ENCODE measurements around the gene CTSL. TPM values are rescaled to one million over a fixed set of nuclear protein-coding genes. Genes with fewer than 3 reads are reported as not detected.

CTSL gene
- total and polyA plus RNA-seq, 2 of the 13 experiments (the other 11 are each of a cell fraction or from before 2014, with no cell fraction given): 78.1 to 113 TPM

GRCh38 chr9:87725900-87726709 is at the start of gene CTSL (continued):
- peak; percentile 83; the same call in 1 of the 2 replicates for TF ChIP-seq ZNF564 (CRISPR knock-in tag; IDR thresholded peaks at IDR 0.05)
- 0 out of 2 replicates have a peak, but pooled peaks have one; percentile 23 for TF ChIP-seq ZNF260 (CRISPR knock-in tag; IDR thresholded peaks at IDR 0.05; ENCODE audit: borderline replicate concordance, low read depth)
- TF ChIP-seq KDM4B (CRISPR knock-in tag; IDR thresholded peaks at IDR 0.05): no peak
- TF ChIP-seq RFX3 (CRISPR knock-in tag; IDR thresholded peaks at IDR 0.05): no peak
- TF ChIP-seq REL (CRISPR knock-in tag; conservative IDR thresholded peaks at IDR 0.05): 0 out of 2 replicates have a peak, but pooled peaks have one; percentile 37
- TF ChIP-seq ZNF703 (CRISPR knock-in tag; IDR thresholded peaks at IDR 0.05; ENCODE audit: borderline replicate concordance): peak; percentile 45; the same call in 1 of the 2 replicates
- TF ChIP-seq JUN (CRISPR knock-in tag; IDR thresholded peaks at IDR 0.05): no peak
- TF ChIP-seq ZNF343 (CRISPR knock-in tag; IDR thresholded peaks at IDR 0.05): peak; percentile 96
- no peak; the same call in 1 of the 2 replicates for TF ChIP-seq ZBTB38 (CRISPR knock-in tag; IDR thresholded peaks at IDR 0.05)
- TF ChIP-seq TBX2 (CRISPR knock-in tag; IDR thresholded peaks at IDR 0.05; ENCODE audit: borderline replicate concordance): peak; percentile 86; the same call in 1 of the 2 replicates
- TF ChIP-seq XRCC5 (optimal IDR thresholded peaks at IDR 0.05; ENCODE audit: low read length): peak; percentile 63
- TF ChIP-seq ZNF691 (CRISPR knock-in tag; IDR thresholded peaks at IDR 0.05; ENCODE audit: borderline replicate concordance, low read depth): peak; percentile 73; the same call in 1 of the 2 replicates
- TF ChIP-seq CERS6 (CRISPR knock-in tag; IDR thresholded peaks at IDR 0.05): no peak
- no peak for TF ChIP-seq SYNCRIP (IDR thresholded peaks at IDR 0.05; ENCODE audit: insufficient read depth, low read depth, low read length)
- TF ChIP-seq REST (IDR thresholded peaks at IDR 0.05; ENCODE audit: borderline replicate concordance in 1 of 2, low read depth in 1 of 2, low read length in 2 of 2): no peak
- TF ChIP-seq FOXK1 (CRISPR knock-in tag; IDR thresholded peaks at IDR 0.05; ENCODE audit: borderline replicate concordance, low read depth): no peak
- TF ChIP-seq GMEB2 (CRISPR knock-in tag; IDR thresholded peaks at IDR 0.05; ENCODE audit: low read depth): no peak
- 0 out of 2 replicates have a peak, but pooled peaks have one; percentile 44 for TF ChIP-seq BRF2 (CRISPR knock-in tag; IDR thresholded peaks at IDR 0.05)
- TF ChIP-seq PAF1 (CRISPR knock-in tag; IDR thresholded peaks at IDR 0.05): no peak
- TF ChIP-seq SMAD1 (CRISPR knock-in tag; IDR thresholded peaks at IDR 0.05; ENCODE audit: borderline replicate concordance, low read depth): peak; percentile 83; the same call in 1 of the 2 replicates
